Glutamatergic neuron (in vitro differentiated cells): ENCODE data around the gene PRUNE1. TPM values are rescaled to one million over a fixed set of nuclear protein-coding genes. Genes with fewer than 3 reads are reported as not detected.

Experiments used
- DNase-seq: peaks from one replicate; pipeline ENCODE4 v3.0.0; 2022
- H3K27ac Mint-ChIP-seq: one replicate; pipeline ENCODE4 v1.8.0; 2020; ENCODE audit warnings: mild to moderate bottlenecking, mixed read lengths, inconsistent platforms; ENCODE audit not compliant: unreplicated experiment
- H3K27me3 Mint-ChIP-seq: one replicate; pipeline ENCODE4 v1.8.0; 2020; ENCODE audit warnings: mild to moderate bottlenecking, moderate library complexity, mixed read lengths, inconsistent platforms; ENCODE audit not compliant: unreplicated experiment
- H3K36me3 Mint-ChIP-seq: one replicate; pipeline ENCODE4 v1.8.0; 2020; ENCODE audit warnings: mild to moderate bottlenecking, mixed read lengths, inconsistent platforms; ENCODE audit not compliant: unreplicated experiment
- H3K4me1 Mint-ChIP-seq: one replicate; pipeline ENCODE4 v1.8.0; 2020; ENCODE audit warnings: mild to moderate bottlenecking, low read depth, mixed read lengths, inconsistent platforms; ENCODE audit not compliant: unreplicated experiment
- H3K4me3 Mint-ChIP-seq: one replicate; pipeline ENCODE4 v1.8.0; 2020; ENCODE audit warnings: mild to moderate bottlenecking, mixed read lengths, inconsistent platforms; ENCODE audit not compliant: unreplicated experiment
- H3K9me3 Mint-ChIP-seq: one replicate; pipeline ENCODE4 v1.8.0; 2020; ENCODE audit warnings: mild to moderate bottlenecking, moderate library complexity, mixed read lengths, inconsistent platforms; ENCODE audit not compliant: unreplicated experiment
- CTCF ChIP-seq: fragments of 200-600 bp; sonication (generic); IDR thresholded peaks from one replicate; pipeline ENCODE4 v1.5.0; 2021; ENCODE audit not compliant: partially characterized antibody, unreplicated experiment
- long read RNA-seq: library from polyadenylated mRNA; unstranded; transcript quantifications from one replicate; pipeline ENCODE4 v2.0.0, GENCODE V29; 2020; ENCODE audit not compliant: unreplicated experiment
- total RNA-seq: library from RNA; stranded (reverse); fragmentation: NEBNext Ultra II Directional; extraction: Animal tissue kit (Norgen Biotek cat#: 25700); gene quantifications from one replicate; pipeline ENCODE4 v1.2.1, GENCODE V29; 2021; ENCODE audit not compliant: unreplicated experiment

PRUNE1 gene
- total RNA-seq, result 14.9 TPM
- long read RNA-seq, partial matches to known transcripts, result 2 of 8 reads
- long read RNA-seq, other reads (novel, unspliced or antisense), result 4 of 8 reads

- TF ChIP-seq CTCF, result no peak
- H3K4me3 Mint-ChIP-seq, result peak within 1 kb of the TSS; percentile 99
- DNase-seq, result peak; percentile 98
- H3K4me1 Mint-ChIP-seq, result peaks cover 29% of the 10 kb centered on the region
- H3K9me3 Mint-ChIP-seq, result peaks cover 7% of the 10 kb centered on the region
- no peaks in the 10 kb centered on the region for H3K36me3 Mint-ChIP-seq
- H3K27me3 Mint-ChIP-seq, result peaks cover 10% of the 10 kb centered on the region
- H3K27ac Mint-ChIP-seq, result peak within 1 kb of the TSS; percentile 99
These were observed at the start of gene PRUNE1 for GRCh38 chr1:151008244-151009205. PRUNE1 (plus strand) TSS chr1:151008449; CDS start chr1:151008633, 184 bp downstream.

GRCh38 chr1:150960646-150961045 lies 47.6 kb upstream of the PRUNE1 start:
- H3K27ac Mint-ChIP-seq, result no peak overlapping the region
- peaks cover 7% of the 10 kb centered on the region for H3K36me3 Mint-ChIP-seq
- TF ChIP-seq CTCF, result no peak
- peaks cover 2% of the 10 kb centered on the region for H3K27me3 Mint-ChIP-seq
- H3K4me1 Mint-ChIP-seq, result no peaks in the 10 kb centered on the region
- no peak for DNase-seq
- no peak overlapping the region for H3K4me3 Mint-ChIP-seq
- no peaks in the 10 kb centered on the region for H3K9me3 Mint-ChIP-seq

GRCh38 chr1:150961756-150962155 lies 46.5 kb upstream of the PRUNE1 start:
- Mint-ChIP-seq H3K36me3 (peaks cover 7% of the 10 kb centered on the region), H3K4me1 (no peaks in the 10 kb centered on the region), H3K4me3 (no peak overlapping the region), H3K27me3 (peaks cover 2% of the 10 kb centered on the region), H3K27ac (no peak overlapping the region), H3K9me3 (no peaks in the 10 kb centered on the region)
- no peak for TF ChIP-seq CTCF
- no peak for DNase-seq

- peaks cover 2% of the 10 kb centered on the region for H3K9me3 Mint-ChIP-seq
- no peak for TF ChIP-seq CTCF
- no peak overlapping the region for H3K4me3 Mint-ChIP-seq
These were observed 44.7 kb upstream of the PRUNE1 start for GRCh38 chr1:150963321-150964163.

More at GRCh38 chr1:150963321-150964163, 44.7 kb upstream of the PRUNE1 start:
- Mint-ChIP-seq H3K27ac (no peak overlapping the region), H3K27me3 (peaks cover 2% of the 10 kb centered on the region), H3K4me1 (no peaks in the 10 kb centered on the region), H3K36me3 (peaks cover 15% of the 10 kb centered on the region)
- no peak for DNase-seq
